ENCODE measurements around the gene CCDC137. TPM values are rescaled to one million over a fixed set of nuclear protein-coding genes. Genes with fewer than 3 reads are reported as not detected.
A peak's percentile ranks its signal among the peaks of the same experiment; 100 is the strongest.

The CCDC137 gene
- total and polyA plus RNA-seq, 2 of the 13 experiments (the other 11 are each of a cell fraction or from before 2014, with no cell fraction given): 14.6 to 39.1 TPM

DNA sequence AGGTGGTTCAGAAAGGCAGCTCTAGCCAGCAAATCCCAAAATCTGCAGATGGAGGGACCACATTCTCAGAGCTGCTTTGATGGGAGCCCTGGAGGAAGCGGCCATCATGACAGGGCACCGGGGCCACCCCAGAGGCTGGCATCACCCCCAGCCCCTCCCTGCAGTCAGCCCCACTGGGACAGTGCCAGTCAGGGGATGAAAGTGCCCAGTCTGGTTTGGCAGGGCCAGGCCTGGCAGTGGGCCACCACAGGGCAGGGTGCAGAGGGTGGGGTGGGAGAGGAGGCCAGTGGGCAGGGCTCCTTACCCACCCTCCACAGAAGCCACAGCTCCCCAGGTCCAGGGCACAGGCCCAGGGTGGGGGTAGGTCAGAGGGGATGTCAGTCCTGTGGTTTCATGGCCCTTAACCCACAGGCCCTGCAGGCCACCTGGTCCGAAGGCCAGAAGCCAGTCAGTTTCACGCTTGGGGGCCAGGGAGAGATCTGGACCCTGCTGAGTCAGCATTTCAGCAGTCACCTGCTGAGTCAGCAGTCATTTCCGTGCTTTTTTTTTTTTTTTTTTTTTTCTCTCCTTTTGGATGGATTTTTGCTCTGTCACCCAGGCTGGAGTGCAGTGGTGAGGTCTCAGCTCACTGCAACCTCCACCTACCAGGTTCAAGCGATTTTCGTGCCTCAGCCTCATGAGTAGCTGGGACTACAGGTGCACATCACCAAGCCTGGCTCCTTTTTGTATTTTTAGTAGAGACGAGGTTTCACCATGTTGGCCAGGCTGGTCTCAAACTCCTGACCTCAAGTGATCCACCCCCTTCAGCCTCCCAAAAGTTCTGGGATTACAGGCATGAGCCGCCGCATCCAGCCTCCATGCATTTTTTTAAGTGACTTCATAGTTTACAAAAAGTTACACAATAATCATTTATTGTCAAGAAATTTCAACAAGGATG is 55.9 kb downstream of the CCDC137 start (continued):
- TF ChIP-seq ZNF530 (CRISPR knock-in tag; IDR thresholded peaks at IDR 0.05; ENCODE audit: low read depth): no peak
- TF ChIP-seq PPARG (CRISPR knock-in tag; conservative IDR thresholded peaks at IDR 0.05): no peak
- TF ChIP-seq MAZ (IDR thresholded peaks at IDR 0.05; ENCODE audit: borderline replicate concordance, low read depth, low read length): 0 out of 2 replicates have a peak, but pooled peaks have one; percentile 8
- TF ChIP-seq MAZ (CRISPR knock-in tag; IDR thresholded peaks at IDR 0.05; ENCODE audit: low read depth): no peak
- no peak for TF ChIP-seq ZNF383 (CRISPR knock-in tag; IDR thresholded peaks at IDR 0.05; ENCODE audit: borderline replicate concordance)
- 0 out of 2 replicates have a peak, but pooled peaks have one; percentile 31 for TF ChIP-seq ZNF430 (CRISPR knock-in tag; IDR thresholded peaks at IDR 0.05)
- no peak for TF ChIP-seq JARID2 (CRISPR knock-in tag; IDR thresholded peaks at IDR 0.05; ENCODE audit: insufficient replicate concordance)
- no peak for TF ChIP-seq CHD2 (IDR thresholded peaks at IDR 0.05; ENCODE audit: low read depth, low read length)
- no peak for TF ChIP-seq ELF4 (CRISPR knock-in tag; IDR thresholded peaks at IDR 0.05; ENCODE audit: borderline replicate concordance)
- TF ChIP-seq CCDC6 (CRISPR knock-in tag; IDR thresholded peaks at IDR 0.05): 0 out of 2 replicates have a peak, but pooled peaks have one; percentile 23
- TF ChIP-seq POGZ (CRISPR knock-in tag; IDR thresholded peaks at IDR 0.05): peak; percentile 26; the same call in 1 of the 2 replicates
- TF ChIP-seq NRL (CRISPR knock-in tag; IDR thresholded peaks at IDR 0.05; ENCODE audit: borderline replicate concordance): peak; percentile 63; the same call in 1 of the 2 replicates
- no peak for TF ChIP-seq ZNF660 (CRISPR knock-in tag; IDR thresholded peaks at IDR 0.05; ENCODE audit: borderline replicate concordance, low read depth)
- no peak for TF ChIP-seq ZNF496 (CRISPR knock-in tag; IDR thresholded peaks at IDR 0.05; ENCODE audit: insufficient replicate concordance)
- no peak for TF ChIP-seq MTF2 (CRISPR knock-in tag; IDR thresholded peaks at IDR 0.05; ENCODE audit: borderline replicate concordance)
- peak; percentile 11; the same call in 1 of the 2 replicates for TF ChIP-seq GABPB1 (CRISPR knock-in tag; IDR thresholded peaks at IDR 0.05)
- no peak for TF ChIP-seq PAX8 (CRISPR knock-in tag; IDR thresholded peaks at IDR 0.05; ENCODE audit: borderline replicate concordance)
- peak; percentile 55; the same call in 1 of the 2 replicates for TF ChIP-seq ZSCAN25 (CRISPR knock-in tag; IDR thresholded peaks at IDR 0.05)
- TF ChIP-seq HNRNPH1 (optimal IDR thresholded peaks at IDR 0.05; ENCODE audit: low read depth, low read length): no peak
- TF ChIP-seq, protein P1, sequence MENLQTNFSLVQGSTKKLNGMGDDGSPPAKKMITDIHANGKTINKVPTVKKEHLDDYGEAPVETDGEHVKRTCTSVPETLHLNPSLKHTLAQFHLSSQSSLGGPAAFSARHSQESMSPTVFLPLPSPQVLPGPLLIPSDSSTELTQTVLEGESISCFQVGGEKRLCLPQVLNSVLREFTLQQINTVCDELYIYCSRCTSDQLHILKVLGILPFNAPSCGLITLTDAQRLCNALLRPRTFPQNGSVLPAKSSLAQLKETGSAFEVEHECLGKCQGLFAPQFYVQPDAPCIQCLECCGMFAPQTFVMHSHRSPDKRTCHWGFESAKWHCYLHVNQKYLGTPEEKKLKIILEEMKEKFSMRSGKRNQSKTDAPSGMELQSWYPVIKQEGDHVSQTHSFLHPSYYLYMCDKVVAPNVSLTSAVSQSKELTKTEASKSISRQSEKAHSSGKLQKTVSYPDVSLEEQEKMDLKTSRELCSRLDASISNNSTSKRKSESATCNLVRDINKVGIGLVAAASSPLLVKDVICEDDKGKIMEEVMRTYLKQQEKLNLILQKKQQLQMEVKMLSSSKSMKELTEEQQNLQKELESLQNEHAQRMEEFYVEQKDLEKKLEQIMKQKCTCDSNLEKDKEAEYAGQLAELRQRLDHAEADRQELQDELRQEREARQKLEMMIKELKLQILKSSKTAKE (CRISPR knock-in tag; IDR thresholded peaks at IDR 0.05; ENCODE audit: borderline replicate concordance): no peak
- TF ChIP-seq SIN3A (IDR thresholded peaks at IDR 0.05; ENCODE audit: borderline replicate concordance, low read depth, low read length): no peak
- TF ChIP-seq GPN1 (CRISPR knock-in tag; IDR thresholded peaks at IDR 0.05; ENCODE audit: borderline replicate concordance): no peak
- no peak for TF ChIP-seq KLF15 (CRISPR knock-in tag; IDR thresholded peaks at IDR 0.05; ENCODE audit: borderline replicate concordance)
- TF ChIP-seq FOXA3 (CRISPR knock-in tag; IDR thresholded peaks at IDR 0.05): no peak
- TF ChIP-seq SMARCE1 (IDR thresholded peaks at IDR 0.05; ENCODE audit: borderline replicate concordance): no peak
